GM15510 (cell line): ENCODE results near the gene TBC1D3H.
"Not testable (repeated sequence)": the region's sequence is repeated elsewhere in the genome, so short reads cannot be mapped to it uniquely, and the experiment has no call there.

Experiments used
- POLR2A ChIP-seq: IDR thresholded peaks from 3 replicates; pipeline ENCODE4 v1.6.1; 2011; ENCODE audit warnings: borderline replicate concordance; ENCODE audit not compliant: insufficient read length; ENCODE audit errors: extremely low read depth

The TBC1D3H gene

DNA sequence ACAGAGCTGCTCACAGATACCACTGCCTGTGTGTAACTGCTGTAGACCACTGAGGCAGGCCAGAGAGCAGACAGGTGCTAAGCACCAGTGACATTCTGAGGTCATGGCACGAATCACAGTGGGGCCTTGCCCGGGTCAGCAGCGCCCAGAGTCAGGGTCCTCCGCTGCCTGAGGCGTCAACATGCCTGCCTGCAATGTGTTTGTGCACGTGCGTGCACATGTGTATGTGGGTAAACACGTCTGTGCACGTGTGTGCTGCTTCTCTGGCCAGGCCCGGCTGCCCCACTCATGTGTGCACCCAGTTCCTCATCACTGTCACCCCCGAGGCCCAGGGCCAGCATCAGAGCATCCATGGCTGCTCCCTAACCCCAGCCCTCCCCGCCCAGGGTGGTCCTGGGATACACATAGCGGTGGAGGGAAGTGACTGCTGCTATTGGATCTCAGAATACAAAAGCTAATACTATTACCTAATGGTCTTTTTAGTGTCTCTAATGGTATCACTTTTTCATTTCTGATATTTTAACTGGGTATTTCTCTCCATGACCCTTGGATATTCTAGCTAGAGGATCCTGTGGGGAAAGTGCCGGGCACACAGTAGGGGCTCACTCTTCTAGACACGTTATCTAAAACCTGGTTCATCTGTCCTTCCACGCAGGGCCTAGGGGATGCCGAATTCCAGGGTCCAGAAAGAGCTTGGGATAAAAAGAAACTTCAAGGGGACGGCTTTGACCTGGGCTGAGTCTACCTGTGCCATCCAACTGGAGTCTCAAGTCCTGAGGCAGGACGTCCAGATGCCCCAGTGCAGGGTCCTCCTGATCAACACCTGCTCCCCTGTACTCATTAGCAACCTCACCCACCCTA, at the start of gene TBC1D3H:
TBC1D3H (minus strand) TSS at position 51 of the 861 bp plus-strand sequence. CDS start 1,540 bp downstream, outside the sequence.
- not testable (repeated sequence) for TF ChIP-seq POLR2A
